Activated gamma-delta T cell treated with anti-CD3 and anti-CD28 coated beads, Interleukin-2, amount 50 U/mL, for 16 hours (primary cell): ENCODE results near the gene GTF2I.
"Not testable (repeated sequence)": the region's sequence is repeated elsewhere in the genome, so short reads cannot be mapped to it uniquely, and the experiment has no call there.

Experiments
- DNase-seq: peaks from one replicate; pipeline ENCODE4 v3.0.0-alpha.2; 2020; ENCODE audit warnings: low read depth

GTF2I gene

GRCh38 chr7:74657692-74658177, at the start of gene GTF2I:
Gene GTF2I, plus strand, starts transcription at chr7:74657718. Its CDS starts 31,411 bp downstream, at chr7:74689129.
- DNase-seq = peak; percentile 27

DNA sequence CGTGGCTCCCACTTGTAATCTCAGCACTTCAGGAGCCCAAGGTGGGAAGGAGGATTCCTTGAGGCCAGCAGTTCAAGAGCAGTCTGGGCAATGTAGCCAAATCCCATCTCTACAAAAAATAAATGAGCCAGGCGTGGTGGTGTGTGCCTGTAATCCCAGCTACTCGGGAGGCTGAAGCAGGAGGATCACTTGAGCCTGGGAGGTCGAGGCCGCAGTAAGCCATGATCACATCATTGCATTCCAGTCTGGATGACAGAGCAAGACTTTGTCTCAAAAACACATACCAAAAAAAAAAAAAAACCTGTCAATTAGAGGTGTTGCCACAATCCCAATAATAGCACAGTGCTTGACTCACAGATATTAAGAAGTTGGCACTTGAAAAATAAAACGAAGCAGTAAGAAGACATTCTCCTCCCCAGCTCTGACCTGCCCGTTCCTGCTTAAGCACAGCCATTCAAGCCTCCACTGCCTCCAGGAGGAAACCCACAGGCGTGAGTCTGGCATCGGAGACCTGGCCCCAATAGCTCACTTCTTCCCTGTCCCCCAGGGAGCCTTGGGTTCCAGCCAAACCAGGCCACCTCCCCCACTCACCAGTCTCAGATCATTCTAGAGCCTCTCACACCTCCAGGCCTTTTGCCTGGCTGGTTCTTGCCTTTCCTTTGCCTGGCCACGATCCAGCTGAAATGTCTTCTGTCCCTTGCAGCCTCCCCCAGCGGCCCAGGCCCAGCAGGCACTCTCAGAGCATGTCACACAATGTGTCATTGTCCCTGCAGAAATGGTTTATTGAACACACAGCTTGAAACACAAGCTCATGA, 45.3 kb upstream of the GTF2I start:
- DNase-seq = no peak

- no peak for DNase-seq
Measured at GRCh38 chr7:74615933-74616780, 41.4 kb upstream of the GTF2I start.

DNA sequence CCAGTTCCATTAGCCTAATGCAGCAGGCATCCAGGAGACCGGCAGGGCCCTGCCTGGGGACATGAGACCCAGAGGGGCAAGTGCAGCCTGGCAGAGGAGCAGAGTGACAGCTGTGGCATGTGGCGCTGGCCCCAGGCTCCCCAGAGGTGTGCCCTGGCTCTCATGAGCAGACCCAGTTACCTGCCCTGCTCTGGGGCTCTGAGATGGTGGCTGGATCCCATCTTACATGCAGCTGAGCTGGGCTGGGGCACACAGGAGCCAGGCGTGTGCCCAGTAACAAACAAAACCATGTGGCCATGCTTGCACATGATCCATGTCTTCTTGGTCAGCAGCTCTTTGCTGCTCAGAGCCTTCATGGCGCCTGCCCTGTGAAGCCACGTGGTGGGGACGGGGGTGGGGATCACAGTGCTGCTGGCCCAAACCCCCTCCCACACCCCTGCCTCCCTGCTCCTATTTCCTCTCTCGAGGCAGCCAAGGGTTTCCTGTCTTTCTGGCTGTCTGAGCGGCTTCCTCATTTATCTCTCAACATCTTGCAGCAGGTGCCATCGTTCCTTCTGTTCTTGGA, 40.3 kb upstream of the GTF2I start:
- no peak for DNase-seq

- DNase-seq = no peak
Measured at GRCh38 chr7:74619235-74619860, 38.2 kb upstream of the GTF2I start.

- DNase-seq = no peak
Measured at GRCh38 chr7:74622228-74622749, 35.2 kb upstream of the GTF2I start.

DNA sequence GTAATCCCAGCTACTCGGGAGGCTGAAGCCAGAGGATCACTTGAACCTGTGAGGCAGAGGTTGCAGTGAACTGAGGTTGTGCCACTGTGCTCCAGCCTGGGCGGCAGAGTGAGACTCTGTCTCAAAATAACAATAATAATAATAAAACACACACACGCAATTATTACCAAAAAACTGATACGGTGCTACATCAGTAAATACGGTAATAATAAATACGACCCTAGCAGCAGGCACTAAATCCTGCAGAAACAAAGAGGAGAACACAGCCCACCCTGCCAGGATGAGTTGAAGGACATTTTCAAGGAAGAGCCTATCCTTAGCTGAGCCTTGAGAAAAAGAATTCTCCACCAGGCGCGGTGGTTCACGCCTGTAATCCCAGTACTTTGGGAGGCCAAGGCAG, 34.4 kb upstream of the GTF2I start:
- no peak for DNase-seq

GRCh38 chr7:74625446-74625845, 32.1 kb upstream of the GTF2I start:
- DNase-seq = no peak

DNA sequence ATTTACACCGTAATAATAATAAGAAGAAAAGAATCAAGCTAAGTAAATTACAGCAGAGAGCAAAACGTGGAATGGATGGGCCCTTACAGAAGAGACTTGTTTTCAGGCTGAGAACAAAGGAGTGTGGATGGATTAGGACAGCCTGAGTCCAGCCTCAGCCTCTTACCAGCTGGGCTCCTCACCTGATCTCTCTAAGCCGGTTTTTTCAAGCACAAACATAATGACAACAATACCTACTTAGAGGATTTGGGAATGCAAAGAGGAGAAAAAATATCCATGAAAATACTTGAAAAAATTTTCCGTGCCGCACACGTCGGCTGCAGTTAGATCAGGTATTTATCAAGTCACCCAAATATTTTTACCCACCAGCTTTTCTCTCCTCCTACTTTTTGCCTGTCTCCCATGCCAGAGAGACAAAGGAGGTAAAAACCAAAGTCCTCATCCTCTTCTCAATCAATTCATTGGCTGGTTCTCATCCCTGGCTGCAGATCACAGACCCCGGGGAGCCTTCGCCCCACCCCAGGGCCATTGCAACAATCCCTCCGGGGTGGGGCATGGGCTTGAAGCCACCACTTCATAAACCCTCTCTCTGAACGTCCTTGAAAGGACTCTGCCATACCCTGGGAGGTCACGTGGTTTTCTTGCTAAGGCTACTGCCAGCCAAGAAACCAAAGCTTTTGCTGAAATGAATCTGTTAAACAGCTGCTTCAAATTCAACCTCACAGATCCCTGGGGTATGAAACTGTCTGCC, 29.7 kb upstream of the GTF2I start:
- no peak for DNase-seq

DNA sequence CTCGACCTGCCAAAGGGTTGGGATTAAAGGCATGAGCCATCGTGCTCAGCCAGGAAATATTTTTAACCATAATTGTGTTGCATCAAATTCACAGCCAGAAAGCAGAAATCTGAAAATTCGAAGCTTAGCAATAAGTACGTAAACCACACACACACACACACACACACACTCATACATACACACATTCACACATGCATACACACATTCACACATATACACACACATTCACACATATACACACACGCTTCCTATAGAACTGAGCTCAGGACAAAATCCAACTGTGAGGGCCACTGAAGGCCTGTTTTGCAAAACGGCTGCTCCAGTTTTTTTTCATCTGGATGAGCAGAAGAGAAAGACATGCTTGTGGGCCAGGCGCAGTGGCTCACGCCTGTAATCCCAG, 25.0 kb upstream of the GTF2I start:
- DNase-seq = no peak

GRCh38 chr7:74633451-74633921, 24.0 kb upstream of the GTF2I start:
- no peak for DNase-seq

- no peak for DNase-seq
Measured at GRCh38 chr7:74637745-74638144, 19.8 kb upstream of the GTF2I start.

DNA sequence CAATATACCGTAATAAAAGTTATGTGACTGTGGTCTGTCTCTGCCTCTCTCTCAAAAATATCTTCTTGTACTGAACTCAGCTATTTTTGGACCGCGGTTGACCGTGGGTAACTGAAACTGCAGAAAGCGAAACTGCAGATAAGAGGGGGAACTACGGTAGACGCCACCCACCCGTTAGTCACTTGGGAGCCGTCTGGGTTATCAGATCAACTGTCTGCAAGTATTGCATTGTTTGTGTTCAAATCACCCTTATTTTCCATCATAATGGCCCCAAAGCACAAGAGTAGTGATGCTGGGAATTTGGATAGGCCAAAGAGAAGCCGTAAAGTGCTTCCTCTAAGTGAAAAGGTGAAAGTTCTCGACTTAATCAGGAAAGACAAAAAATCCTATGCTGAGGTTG, 7.5 kb upstream of the GTF2I start:
- DNase-seq = peak; percentile 66

- DNase-seq = not testable (repeated sequence)
Measured at GRCh38 chr7:74650493-74651132, 6.9 kb upstream of the GTF2I start.

DNA sequence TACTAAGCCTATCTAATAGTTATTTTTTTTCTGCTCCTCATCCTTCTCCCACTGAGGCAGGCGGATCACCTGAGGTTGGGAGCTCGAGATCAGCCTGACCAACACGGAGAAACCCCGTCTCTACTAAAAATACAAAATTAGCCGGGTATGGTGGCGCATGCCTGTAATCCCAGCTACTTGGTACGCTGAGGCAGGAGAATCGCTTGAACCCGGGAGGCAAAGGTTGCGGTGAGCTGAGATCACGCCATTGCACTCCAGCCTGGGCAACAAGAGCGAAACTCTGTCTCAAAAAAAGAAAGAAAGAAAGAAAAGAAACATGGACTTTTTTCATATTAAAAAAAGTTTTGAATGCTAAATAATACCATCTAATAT, 6.4 kb upstream of the GTF2I start:
- not testable (repeated sequence) for DNase-seq

DNA sequence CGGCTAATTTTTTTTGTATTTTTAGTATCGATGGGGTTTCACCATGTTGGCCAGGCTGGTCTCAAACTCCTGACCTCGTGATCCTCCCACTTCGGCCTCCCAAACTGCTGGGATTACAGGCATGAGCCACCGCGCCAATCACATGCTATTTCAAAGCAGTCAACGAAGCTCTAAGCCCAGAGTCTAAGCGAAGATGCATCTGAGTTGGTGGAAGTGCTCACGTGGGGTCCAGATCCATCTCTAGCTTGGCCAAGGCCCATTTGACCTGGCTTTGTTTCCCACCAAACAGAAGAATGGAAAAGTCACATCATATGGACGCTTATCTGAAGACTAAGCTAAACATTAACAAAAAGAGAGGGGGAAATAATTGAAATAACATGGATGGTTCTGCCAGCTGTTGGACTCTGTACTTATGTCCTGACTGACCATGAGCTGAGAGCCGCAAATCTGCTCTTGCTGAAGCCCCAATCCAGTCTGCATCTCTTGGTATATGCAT, 3.8 kb upstream of the GTF2I start:
- no peak for DNase-seq

DNA sequence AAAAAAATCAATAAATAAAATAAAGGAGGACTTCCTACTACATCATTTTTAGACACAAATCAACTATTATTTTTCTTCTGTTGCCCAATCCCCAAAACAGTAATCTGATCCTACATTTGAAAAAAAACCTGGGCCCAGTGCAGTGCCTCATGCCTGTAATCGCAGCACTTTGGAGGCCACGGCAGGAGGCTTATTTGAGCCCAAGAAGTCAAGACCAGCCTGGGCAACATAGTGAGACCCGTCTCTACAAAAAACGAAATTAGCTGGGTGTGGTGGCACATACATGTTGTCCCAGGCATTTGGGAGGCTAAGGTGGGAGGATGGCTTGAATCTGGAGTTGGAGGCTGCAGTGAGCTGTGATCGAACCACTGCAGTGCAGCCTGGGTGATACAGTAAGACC, 2.7 kb upstream of the GTF2I start:
- no peak for DNase-seq

GRCh38 chr7:74655324-74655723, 2.2 kb upstream of the GTF2I start:
- no peak for DNase-seq

DNA sequence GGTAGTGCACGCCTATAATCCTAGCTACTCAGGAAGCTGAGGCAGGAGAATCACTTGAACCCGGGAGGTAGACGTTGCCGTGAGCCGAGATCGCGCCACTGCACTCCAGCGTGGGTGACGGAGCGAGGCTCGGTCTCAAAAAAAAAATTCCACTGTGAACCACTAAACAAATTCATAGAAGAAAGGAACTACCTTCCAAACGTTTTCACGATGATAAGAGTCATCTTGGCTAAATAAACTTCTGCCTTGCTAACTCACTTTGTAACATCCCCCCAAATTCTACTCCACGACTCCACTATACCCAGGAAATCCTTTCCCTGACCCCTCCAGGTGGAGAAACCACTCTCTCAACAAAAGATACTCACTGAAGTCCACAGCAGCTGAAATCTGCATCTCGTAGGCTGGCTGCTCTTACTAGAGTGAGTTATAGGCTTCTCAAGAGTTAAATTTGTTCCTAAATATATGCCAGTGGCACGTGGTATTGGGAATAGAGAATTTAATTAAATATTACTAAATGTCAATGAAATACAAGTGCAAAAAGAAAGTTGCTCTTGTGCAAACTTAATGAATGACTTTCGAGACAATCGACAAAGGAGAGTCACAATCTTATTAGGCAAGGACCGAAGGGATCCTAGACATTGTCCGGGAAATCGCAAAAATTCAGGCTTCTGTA, 1.6 kb upstream of the GTF2I start:
- DNase-seq = no peak

GRCh38 chr7:74656441-74656836, 1.1 kb upstream of the GTF2I start:
- peak; percentile 41 for DNase-seq
